ENCODE results near the gene FAM114A1.

The FAM114A1 gene

GRCh38 chr4:38964942-38965775, 97.6 kb downstream of the FAM114A1 start:
- DNase-seq (ENCODE audit: low read depth): no peak
- no peak for TF ChIP-seq CTCF (conservative IDR thresholded peaks at IDR 0.05; ENCODE audit: low read length)
- no peak overlapping the region for H3K4me3 ChIP-seq (ENCODE audit: low read length)

GRCh38 chr4:38965866-38966265, 98.3 kb downstream of the FAM114A1 start:
- DNase-seq (ENCODE audit: low read depth): no peak
- no peak overlapping the region for H3K4me3 ChIP-seq (ENCODE audit: low read length)
- no peak for TF ChIP-seq CTCF (conservative IDR thresholded peaks at IDR 0.05; ENCODE audit: low read length)

DNA sequence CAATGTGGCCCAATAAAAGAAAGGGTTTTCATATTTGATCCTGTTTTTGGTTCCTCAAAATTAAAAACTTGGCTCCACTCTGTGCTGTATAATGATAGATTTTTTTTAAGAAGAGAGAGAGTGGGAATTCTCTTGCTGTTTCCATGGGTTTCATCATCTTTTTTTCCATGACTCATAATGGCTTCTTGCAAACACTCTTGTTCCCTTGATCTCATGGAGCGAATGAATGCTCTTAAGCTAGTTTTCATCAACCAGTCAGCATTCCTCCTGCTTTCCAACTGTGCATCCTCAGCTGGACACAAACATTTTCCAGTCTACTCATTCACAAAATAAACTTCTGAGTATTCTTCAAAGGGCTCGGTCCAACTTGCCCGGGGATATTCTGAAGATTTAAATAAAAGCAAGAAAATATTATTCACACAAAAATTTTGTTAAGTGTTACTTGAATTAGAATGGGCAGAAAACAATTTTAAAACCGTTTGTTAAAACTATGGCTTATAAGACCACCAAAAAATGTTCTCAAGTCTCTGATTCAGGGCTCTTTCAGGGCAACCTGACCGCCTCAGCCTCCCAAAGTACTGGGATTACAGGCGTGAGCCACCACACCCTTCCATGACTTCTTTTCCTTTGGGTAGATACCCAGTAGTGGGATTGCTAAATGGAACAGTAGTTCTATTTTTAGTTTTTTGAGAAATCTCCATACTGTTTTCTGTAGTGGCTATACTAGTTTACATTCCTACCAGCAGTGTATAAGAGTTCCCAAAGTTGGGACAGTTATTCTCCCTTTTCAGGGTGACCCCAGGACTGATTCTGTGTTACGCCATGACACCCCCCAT, 99.9 kb downstream of the FAM114A1 start:
- H3K4me3 ChIP-seq (ENCODE audit: low read length): no peak overlapping the region
- no peak for TF ChIP-seq CTCF (conservative IDR thresholded peaks at IDR 0.05; ENCODE audit: low read length)
- DNase-seq (ENCODE audit: low read depth): peak; percentile 99

DNA sequence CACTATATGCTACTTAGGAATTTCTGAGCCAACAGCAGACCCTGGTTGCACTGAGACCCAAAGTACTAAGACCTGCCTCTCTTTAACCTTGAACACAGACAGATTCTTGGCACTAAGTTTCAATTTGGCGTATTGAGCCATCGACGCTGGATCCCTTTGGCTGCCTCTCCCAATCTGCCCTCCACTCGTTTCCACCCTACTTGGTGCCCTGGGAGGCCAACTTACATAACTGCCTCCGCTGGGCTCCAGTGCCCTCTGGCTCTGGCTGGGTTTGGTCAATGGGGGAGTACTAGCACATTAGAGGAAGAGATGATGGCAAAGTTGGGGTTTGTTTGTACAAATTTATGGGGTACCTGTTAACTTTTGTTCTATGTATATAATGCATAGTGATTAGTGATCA, 101.1 kb downstream of the FAM114A1 start:
- no peak for TF ChIP-seq CTCF (conservative IDR thresholded peaks at IDR 0.05; ENCODE audit: low read length)
- no peak for DNase-seq (ENCODE audit: low read depth)
- no peak overlapping the region for H3K4me3 ChIP-seq (ENCODE audit: low read length)

DNA sequence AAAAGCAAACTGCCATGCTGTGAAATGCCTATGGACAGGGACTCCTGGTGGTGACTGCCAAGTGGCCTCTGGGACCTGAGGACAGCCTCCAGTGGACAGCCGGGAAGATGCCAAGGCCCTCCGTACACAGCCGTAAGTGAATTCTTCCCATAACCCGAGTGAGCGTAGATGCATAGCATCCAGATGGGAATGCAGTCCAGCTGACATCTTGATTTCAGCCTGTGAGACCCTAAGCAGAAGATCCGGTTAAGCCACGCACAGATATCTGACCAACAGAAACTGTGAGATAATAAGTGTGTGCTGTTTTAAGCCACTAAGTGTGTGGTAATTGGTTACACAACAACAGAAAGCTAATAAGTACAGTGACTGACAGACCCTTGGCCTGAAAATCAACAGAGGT, 108.7 kb downstream of the FAM114A1 start:
- no peak overlapping the region for H3K4me3 ChIP-seq (ENCODE audit: low read length)
- TF ChIP-seq CTCF (conservative IDR thresholded peaks at IDR 0.05; ENCODE audit: low read length): no peak
- DNase-seq (ENCODE audit: low read depth): no peak

DNA sequence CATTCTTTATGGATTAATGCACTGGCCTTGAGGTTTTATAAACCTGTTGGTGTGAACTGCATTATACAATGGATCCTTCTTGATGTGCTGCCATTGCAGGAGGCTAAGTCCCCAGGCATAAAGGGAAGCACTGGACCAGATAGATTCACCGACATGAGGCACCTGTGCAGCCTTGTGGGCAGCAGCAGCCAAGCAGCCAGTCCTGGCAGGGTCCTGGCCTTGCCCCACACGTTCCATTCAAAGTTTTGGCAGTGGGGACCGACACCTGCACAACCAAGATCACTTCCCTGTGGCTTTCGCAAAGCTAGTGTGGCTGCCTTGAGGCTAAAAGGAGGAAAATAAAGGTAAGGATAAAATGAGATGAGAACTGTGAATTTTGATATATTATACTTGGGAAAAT, 111.5 kb downstream of the FAM114A1 start:
- DNase-seq (ENCODE audit: low read depth): no peak
- TF ChIP-seq CTCF (conservative IDR thresholded peaks at IDR 0.05; ENCODE audit: low read length): no peak
- no peak overlapping the region for H3K4me3 ChIP-seq (ENCODE audit: low read length)

Data from AG10803 (cell line).